LNCAP (cell line): ENCODE data around the gene CFAP58.

ENCODE experiments used
- CTCF ChIP-seq: fragments of 450-650 bp; IDR thresholded peaks from 2 replicates; pipeline ENCODE4 v1.5.1; 2017; ENCODE audit warnings: mild to moderate bottlenecking

Gene CFAP58

GRCh38 chr10:104342941-104343411 is 10.7 kb upstream of the CFAP58 start:
- TF ChIP-seq CTCF: no peak

DNA sequence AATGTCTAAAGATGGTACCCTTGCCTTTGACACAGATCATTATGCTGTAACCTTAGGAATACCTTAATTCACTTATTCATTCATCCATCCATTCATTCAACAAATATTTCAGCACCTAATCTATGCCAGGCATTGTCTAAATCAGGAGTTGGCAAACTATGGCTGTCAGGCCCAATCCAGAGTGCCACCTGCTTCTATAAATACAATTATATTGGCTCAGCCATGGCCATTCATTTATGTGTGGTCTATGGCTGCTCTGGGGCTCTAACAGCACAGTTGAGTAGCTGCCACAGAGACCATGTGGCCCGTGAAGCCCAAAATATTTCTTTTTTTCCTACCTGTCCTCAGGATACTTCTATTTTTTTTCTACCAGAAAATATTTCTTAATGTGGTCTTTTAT is 9.4 kb upstream of the CFAP58 start:
- TF ChIP-seq CTCF: no peak

DNA sequence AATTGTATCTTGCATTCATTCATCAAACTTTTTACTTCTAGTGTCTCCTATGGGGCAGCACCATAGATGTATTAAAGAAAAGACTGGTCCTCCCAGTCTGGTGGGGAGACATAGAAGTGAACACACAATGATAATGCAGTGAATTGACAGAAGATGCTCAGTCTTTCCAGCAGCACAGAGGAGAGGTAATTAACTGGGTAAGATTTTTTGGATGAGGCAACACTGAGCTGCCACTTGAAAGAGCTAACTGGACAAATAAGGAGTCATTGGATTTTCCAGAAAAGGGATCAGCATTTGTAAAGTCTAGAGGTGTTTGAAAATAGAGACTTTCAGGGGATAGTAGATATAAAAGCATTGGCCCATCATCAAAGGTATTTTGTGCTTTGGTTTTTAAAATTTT is 8.1 kb upstream of the CFAP58 start:
- TF ChIP-seq CTCF: no peak

DNA sequence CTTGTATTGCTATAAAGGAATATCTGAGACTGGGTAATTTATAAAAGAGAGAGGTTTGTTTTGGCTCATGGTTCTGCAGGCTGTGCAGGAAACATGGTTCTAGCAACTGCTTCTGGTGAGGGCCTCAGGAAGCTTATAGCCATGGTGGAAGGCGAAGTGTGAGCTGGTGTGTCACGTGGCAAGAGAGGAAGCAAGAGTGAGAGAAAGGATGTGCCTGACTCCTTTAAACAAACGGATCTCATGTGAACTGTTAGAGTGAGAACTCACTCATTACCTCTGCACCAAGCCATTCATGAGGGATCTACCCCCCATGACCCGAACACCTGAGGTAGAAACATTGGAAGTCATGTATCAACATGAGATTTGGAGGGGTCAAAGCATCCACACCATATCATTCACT is 7.7 kb upstream of the CFAP58 start:
- TF ChIP-seq CTCF: no peak

DNA sequence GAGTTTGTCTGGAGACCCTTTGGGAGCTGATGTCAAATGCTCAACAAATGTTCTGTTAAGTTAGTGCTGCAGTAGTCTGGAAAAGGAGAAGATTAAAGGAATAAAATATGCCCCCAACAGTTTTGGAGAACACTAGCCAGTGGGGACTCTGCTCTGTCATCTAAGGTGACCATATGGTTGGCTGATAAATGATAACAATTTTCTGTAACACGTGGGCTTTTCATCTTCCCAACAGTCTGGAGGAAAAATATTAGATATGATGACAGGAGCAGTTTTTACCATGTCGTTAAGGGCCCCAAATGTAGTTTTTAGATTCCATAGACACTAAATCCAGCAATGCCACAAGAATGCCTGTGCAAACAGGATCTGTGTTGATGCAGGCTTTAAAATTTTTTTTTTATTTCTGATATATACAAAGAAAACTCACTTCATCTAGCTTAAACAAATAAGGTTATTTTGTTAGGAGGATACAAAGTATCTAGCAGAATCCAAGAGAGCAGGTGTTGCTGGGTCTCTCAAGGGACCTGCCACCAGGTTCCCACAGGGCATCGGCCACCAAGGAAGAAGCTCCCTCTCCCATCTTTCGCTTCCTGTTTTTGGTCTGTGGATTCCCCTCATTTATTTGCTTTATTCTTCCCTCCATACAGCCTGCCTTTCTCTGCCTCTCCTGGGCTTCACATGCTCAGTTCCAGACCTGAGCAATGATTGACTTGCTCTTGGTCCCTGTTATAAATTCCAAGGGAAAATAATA is 6.2 kb upstream of the CFAP58 start:
- no peak for TF ChIP-seq CTCF

DNA sequence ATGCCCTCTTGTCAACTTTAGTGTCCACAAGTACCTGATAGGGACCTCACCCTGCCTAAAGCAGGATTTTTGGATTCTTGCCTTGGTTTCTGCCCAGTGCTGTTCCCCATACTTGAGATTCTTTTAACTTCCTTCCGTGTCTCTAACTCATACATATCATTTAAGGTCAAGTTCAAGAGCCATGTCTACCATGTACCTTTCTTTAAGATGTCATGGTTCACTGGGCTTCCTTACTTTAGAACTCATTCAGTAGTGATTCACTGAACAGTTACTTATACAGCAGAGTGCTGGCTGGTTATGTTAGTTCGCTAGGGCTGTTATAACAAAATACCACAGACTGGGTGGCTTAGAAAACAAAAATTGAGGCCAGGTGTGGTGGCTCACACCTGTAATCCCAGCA is 5.0 kb upstream of the CFAP58 start:
- TF ChIP-seq CTCF: no peak

GRCh38 chr10:104349623-104350126 is 4.0 kb upstream of the CFAP58 start:
- TF ChIP-seq CTCF: no peak
